GM12872 (cell line): Measurements from ENCODE around the gene GTF3C1.

Experiments used
- TF ChIP-seq, protein P1 (sequence below): IDR thresholded peaks from 3 replicates; pipeline ENCODE4 v1.5.1; 2011; ENCODE audit warnings: low read depth, mild to moderate bottlenecking, low read length, moderate library complexity; ENCODE audit not compliant: insufficient read depth

The GTF3C1 gene

DNA sequence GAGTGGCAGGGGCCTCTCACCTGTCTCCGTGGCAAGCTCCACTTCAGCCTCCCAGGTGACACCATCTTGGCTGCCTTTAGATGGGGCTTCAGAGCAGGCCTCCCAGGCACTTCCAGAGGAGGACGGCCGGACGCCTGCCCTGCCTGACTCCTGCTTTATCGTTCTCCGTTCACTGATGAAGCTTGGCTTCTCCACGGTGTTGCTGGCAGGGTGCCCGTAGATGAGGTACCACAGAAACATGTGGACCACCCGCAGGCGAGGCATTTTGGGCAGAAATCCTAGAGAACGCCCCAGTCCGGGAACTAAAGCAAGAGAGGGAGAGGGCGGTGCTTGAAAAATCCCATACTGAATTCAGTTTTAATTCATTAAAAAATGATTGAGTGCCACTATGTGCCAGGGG lies 54.5 kb downstream of the GTF3C1 start:
- TF ChIP-seq, protein P1, sequence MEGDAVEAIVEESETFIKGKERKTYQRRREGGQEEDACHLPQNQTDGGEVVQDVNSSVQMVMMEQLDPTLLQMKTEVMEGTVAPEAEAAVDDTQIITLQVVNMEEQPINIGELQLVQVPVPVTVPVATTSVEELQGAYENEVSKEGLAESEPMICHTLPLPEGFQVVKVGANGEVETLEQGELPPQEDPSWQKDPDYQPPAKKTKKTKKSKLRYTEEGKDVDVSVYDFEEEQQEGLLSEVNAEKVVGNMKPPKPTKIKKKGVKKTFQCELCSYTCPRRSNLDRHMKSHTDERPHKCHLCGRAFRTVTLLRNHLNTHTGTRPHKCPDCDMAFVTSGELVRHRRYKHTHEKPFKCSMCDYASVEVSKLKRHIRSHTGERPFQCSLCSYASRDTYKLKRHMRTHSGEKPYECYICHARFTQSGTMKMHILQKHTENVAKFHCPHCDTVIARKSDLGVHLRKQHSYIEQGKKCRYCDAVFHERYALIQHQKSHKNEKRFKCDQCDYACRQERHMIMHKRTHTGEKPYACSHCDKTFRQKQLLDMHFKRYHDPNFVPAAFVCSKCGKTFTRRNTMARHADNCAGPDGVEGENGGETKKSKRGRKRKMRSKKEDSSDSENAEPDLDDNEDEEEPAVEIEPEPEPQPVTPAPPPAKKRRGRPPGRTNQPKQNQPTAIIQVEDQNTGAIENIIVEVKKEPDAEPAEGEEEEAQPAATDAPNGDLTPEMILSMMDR: no peak

DNA sequence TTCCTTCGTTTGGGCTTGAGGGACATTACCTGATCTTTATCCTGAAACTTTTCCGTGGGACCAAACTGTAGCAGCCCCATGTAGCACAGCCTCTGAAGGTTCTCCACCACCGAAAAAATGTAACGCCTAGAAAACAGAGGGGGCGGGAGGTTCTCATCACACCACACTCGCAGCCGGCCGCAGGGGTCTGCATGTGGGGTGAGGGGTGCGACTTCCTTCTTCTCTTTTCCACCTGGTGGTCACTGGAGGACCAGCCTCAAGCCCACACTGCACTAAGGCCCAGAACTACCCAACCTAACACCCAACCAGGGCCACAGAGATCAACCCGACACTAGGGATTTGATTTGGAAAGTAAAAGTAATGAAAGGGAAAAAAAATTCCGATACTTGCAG lies 57.1 kb downstream of the GTF3C1 start:
- TF ChIP-seq, protein P1: no peak

DNA sequence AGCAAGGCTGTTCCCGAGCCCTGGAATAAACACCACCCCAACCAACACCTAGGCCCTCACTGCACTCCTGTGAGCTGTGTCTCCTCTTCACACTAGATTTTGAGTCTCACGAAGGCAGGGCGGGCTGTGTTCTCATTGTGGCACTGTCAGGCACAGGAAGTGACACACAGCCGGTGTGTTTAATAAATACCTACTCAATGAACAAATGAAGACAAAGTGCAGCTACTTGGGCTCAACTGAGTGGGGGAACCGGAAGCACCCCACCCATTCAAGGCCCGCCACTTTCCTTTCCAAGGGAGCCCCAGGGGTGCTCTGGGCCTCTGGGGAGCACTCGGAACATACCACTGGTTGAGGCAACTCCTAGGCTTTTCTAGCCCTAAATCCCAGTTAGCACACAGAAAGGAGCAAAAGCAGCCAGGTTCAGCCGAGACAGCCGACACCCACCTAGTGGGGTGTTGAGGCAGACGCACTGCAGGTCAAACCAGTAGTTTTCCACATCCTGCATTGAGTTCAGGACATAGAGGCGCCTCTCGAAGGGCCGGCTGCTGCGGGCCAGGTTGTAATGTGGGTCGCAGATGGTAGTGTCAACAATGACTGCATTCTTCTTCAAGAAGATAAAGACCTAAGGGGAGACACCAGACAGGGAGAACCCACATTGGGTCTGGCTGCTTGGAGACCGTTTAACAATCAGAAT lies 57.7 kb downstream of the GTF3C1 start:
- TF ChIP-seq, protein P1: no peak

- TF ChIP-seq, protein P1: no peak
Measured at GRCh38 chr16:27489906-27490305, 59.8 kb downstream of the GTF3C1 start.

DNA sequence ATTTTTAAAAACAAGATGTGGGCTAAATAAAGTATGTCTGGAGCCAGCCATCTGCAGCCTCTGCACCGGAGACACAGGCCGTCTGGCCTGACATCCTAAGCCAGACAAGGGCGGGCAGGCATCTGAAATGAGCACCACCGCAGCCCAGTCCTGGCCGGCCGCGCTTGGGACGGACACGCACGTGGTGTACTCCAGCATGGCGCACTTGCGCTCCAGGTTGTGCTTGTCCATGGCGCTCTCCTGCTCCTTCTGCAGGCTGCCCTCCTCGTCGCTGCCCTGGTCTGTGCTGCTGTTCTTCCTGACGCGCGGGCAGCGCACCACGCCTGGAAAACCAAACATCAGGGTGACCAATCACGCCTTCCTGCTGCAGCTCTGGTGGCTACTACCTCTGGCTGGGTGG lies 60.3 kb downstream of the GTF3C1 start:
- TF ChIP-seq, protein P1: no peak

DNA sequence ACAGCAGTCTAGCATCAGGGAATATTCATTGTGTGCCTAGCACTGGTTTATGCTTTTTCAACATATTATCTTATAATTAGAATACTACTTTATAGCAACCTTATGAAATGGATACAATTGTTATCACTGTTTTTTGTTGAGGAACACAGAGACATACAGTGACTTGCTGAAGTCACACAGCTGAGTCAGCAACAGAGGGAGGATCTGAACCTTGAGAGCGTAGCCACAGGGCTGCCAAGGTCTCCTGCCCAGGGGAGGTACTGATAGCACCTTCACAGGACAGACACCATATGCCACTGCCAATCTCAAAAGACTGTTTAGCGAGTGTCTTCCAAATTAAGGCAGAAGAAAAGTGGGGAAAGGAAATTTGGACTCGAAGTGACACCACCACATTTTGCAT lies 63.0 kb downstream of the GTF3C1 start:
- TF ChIP-seq, protein P1: no peak

DNA sequence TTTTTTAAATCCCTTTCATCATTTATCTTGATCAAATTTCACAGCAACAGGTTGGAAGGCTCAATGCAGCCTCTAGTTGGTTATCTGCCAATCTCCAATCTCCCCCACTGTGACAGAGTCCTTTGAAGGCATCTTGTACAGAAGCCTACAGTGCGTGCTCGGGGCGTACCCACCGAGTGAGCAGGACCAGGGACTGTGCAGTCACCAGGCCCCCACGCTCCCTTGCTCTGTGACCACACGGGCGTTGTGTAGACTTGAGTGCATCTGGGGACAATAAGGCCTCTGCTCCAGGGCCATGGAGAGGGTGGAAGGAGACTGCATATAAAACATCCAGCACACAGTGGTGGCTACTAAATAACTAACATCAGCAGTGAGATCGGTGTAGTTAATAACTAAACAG lies 63.4 kb downstream of the GTF3C1 start:
- TF ChIP-seq, protein P1: no peak
